Cardiac fibroblast (primary cell): ENCODE measurements around the gene FREY1.
"Not testable (repeated sequence)": the region's sequence is repeated elsewhere in the genome, so short reads cannot be mapped to it uniquely, and the experiment has no call there.

Experiments
- DNase-seq, 2 donors: peaks; one replicate each; pipeline versions ENCODE4 v3.0.0 to v3.0.0-alpha.2; 2010; ENCODE audit warnings: low read depth in 2 of 2
- H3K4me3 ChIP-seq, 2 donors: replicated peaks in 1 of 2; 1 replicate in 1 of 2; 2 replicates in 1 of 2; pipeline ENCODE4 v1.5.1; 2011; ENCODE audit warnings: low read depth in 2 of 2, low read length in 2 of 2, mild to moderate bottlenecking in 2 of 2, moderate library complexity in 1 of 2
- TF ChIP-seq, protein P1 (sequence below): IDR thresholded peaks from one replicate; pipeline ENCODE4 v1.5.1; 2011; ENCODE audit warnings: low read depth, mild to moderate bottlenecking, low read length, inconsistent platforms

Gene FREY1

DNA sequence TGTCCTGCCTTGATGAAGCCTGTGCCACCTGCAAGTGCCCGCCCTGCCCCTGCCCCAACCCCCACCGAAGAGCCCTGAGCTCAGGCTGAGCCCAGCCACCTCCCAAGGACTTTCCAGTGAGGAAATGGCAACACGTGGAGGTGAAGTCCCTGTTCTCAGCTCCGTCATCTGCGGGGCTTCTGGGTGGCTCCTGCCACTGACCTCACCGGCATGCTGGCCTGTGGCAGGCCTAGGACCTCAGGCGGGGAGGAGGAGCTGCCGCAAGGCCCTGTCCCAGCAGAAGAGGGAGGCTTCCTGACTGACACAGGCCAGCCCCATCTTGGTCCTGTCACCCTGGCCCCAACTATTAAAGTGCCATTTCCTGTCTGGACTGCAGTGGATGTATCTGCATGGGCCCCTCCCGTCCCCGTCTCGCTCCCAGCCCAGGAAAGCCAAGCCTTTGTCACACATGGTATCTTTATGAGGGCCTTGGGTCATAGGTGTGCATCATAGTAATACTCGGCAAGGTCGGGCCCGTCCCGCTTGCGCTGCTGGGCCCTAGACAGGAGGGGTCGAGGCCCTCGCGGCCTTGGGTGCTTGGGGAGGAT lies 882 bp downstream of the FREY1 start:
- DNase-seq = no peak
- no peak overlapping the region for H3K4me3 ChIP-seq
- TF ChIP-seq, protein P1, sequence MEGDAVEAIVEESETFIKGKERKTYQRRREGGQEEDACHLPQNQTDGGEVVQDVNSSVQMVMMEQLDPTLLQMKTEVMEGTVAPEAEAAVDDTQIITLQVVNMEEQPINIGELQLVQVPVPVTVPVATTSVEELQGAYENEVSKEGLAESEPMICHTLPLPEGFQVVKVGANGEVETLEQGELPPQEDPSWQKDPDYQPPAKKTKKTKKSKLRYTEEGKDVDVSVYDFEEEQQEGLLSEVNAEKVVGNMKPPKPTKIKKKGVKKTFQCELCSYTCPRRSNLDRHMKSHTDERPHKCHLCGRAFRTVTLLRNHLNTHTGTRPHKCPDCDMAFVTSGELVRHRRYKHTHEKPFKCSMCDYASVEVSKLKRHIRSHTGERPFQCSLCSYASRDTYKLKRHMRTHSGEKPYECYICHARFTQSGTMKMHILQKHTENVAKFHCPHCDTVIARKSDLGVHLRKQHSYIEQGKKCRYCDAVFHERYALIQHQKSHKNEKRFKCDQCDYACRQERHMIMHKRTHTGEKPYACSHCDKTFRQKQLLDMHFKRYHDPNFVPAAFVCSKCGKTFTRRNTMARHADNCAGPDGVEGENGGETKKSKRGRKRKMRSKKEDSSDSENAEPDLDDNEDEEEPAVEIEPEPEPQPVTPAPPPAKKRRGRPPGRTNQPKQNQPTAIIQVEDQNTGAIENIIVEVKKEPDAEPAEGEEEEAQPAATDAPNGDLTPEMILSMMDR = no peak

DNA sequence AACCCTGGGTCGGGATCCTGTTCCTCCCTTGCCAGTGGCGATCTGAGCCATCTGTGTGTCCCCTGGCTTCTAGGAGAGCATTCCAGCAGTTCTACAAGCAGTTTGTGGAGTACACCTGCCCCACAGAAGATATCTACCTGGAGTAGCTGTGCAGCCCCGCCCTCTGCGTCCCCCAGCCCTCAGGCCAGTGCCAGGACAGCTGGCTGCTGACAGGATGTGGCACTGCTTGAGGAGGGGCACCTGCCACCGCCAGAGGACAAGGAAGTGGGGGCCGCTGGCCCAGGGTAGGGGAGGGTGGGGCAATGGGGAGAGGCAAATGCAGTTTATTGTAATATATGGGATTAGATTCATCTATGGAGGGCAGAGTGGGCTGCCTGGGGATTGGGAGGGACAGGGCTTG lies 1.5 kb downstream of the FREY1 start:
- not testable (repeated sequence) for DNase-seq, H3K4me3 ChIP-seq

DNA sequence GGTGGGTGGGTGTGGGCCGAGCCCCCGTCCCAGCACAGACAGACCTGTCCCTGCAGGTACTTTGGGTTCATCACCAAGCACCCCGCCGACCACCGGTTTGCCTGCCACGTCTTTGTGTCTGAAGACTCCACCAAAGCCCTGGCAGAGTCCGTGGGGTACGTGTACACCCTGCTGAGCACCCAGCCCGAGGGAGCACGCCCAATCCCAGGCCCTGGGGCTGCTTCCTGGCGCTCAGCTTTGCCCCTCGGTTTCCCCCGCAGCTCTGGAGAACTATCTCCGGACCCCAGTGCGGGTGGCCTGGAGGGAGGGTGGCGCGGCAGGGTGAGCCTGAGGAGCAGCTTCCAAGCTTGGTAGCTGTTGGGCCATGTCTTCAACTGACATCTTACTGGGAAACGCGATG lies 2.0 kb downstream of the FREY1 start:
- TF ChIP-seq, protein P1 = no peak
- no peak overlapping the region for H3K4me3 ChIP-seq
- no peak for DNase-seq

DNA sequence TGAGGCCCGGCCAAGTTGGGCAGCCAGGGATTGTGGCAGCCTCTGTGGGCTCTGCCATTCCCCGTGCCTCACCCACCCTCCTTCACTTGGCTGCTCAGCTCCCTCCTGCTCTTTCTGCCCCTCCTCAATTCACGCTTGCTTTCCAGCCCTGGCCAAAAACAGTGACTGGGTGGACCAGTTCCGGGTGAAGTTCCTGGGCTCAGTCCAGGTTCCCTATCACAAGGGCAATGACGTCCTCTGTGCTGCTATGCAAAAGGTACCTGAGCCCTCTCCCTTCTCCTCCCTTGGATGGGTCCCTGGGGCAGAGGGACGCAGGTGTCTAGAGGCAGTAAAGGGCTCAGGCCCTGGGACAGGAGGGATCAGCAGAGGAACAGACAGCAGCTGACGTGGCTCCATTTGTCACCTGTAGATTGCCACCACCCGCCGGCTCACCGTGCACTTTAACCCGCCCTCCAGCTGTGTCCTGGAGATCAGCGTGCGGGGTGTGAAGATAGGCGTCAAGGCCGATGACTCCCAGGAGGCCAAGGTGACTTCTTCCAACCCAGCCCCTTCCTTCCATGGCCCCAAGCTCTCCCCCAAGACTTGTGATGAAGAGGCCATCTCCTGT lies 2.7 kb downstream of the FREY1 start:
- no peak for DNase-seq
- TF ChIP-seq, protein P1 = no peak
- H3K4me3 ChIP-seq = no peak overlapping the region

DNA sequence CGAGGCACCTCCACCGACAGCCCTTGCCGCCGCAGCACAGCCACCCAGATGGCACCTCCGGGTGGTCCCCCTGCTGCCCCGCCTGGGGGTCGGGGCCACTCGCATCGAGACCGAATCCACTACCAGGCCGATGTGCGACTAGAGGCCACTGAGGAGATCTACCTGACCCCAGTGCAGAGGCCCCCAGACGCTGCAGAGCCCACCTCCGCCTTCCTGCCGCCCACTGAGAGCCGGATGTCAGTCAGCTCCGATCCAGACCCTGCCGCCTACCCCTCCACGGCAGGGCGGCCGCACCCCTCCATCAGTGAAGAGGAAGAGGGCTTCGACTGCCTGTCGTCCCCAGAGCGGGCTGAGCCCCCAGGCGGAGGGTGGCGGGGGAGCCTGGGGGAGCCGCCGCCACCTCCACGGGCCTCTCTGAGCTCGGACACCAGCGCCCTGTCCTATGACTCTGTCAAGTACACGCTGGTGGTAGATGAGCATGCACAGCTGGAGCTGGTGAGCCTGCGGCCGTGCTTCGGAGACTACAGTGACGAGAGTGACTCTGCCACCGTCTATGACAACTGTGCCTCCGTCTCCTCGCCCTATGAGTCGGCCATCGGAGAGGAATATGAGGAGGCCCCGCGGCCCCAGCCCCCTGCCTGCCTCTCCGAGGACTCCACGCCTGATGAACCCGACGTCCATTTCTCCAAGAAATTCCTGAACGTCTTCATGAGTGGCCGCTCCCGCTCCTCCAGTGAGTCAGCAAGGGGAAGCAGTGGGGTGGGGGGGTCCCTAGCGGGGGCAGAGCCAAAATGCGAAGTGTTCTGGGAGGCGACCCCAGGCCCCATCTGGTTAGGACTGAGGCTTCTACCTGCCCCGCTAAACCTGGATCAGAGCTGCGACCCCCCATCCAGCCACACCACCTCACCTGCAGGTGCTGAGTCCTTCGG lies 4.4 kb downstream of the FREY1 start:
- no peak overlapping the region for H3K4me3 ChIP-seq
- TF ChIP-seq, protein P1 = no peak
- DNase-seq = no peak

DNA sequence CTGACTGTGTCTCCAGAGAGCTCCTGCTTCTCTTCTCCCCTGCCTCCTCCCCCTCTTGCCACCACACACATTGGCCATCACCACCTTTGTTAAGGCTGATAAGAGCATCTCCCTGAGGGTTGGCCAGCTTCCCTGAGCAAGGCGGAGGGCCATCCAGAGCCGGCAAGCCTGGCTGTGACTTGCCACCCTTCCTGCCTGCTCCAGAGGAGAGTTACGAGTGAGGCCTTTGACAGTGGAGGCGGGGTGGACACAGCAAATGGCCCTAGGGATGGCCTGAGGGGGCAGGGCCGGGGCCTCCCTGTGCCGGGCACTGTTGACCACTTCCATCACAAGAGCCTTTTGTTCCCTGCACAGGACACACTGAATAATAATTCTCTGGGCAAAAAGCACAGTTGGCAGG lies 5.4 kb downstream of the FREY1 start:
- TF ChIP-seq, protein P1 = no peak
- no peak overlapping the region for H3K4me3 ChIP-seq
- DNase-seq = no peak
